Mucosa of stomach (tissue), 1 donor: Measurements from ENCODE around the gene PNPLA7.
"Not testable (repeated sequence)": the region's sequence is repeated elsewhere in the genome, so short reads cannot be mapped to it uniquely, and the experiment has no call there.

Source experiments
- H3K27me3 ChIP-seq: one replicate; pipeline ENCODE4 v1.7.0; 2013; ENCODE audit warnings: mild to moderate bottlenecking, low read length; ENCODE audit not compliant: control insufficient read depth, insufficient read depth
- H3K36me3 ChIP-seq: one replicate; pipeline ENCODE4 v1.7.0; 2013; ENCODE audit warnings: low read length; ENCODE audit not compliant: control insufficient read depth, insufficient read depth
- H3K4me1 ChIP-seq: one replicate; pipeline ENCODE4 v1.7.0; 2013; ENCODE audit warnings: mild to moderate bottlenecking, low read length; ENCODE audit not compliant: control insufficient read depth, insufficient read depth
- H3K4me3 ChIP-seq: one replicate; pipeline ENCODE4 v1.7.0; 2013; ENCODE audit warnings: low read length
- H3K9ac ChIP-seq: one replicate; pipeline ENCODE4 v1.7.0; 2013; ENCODE audit warnings: mild to moderate bottlenecking, low read length, moderate library complexity
- H3K9me3 ChIP-seq: one replicate; pipeline ENCODE4 v1.7.0; 2013; ENCODE audit warnings: mild to moderate bottlenecking, low read length, moderate library complexity; ENCODE audit not compliant: control insufficient read depth
- donor health status: Pancreatic carcinoma.

PNPLA7 gene

DNA sequence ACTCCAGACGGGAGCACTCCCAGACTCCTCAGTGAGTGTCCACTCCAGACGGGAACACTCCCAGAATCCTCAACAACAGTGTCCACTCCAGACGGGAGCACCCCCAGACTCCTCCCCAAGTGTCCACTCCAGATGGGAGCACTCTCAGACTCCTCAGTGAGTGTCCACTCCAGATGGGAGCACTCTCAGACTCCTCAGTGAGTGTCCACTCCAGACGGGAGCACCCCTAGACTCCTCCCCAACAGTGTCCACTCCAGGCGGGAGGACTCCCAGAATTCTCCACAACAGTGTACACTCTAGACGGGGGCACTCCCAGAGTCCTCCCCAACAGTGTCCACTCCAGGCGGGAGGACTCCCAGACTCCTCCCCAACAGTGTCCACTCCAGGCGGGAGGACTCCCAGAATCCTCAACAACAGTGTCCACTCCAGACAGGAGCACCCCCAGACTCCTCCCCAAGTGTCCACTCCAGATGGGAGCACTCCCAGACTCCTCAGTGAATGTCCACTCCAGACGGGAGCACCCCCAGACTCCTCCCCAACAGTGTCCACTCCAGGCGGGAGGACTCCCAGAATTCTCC is 17.2 kb downstream of the PNPLA7 start:
- H3K9me3 ChIP-seq, H3K4me3 ChIP-seq, H3K27me3 ChIP-seq, H3K9ac ChIP-seq, H3K36me3 ChIP-seq: not testable (repeated sequence)
- H3K4me1 ChIP-seq, result peaks cover 12% of the 10 kb centered on the region

DNA sequence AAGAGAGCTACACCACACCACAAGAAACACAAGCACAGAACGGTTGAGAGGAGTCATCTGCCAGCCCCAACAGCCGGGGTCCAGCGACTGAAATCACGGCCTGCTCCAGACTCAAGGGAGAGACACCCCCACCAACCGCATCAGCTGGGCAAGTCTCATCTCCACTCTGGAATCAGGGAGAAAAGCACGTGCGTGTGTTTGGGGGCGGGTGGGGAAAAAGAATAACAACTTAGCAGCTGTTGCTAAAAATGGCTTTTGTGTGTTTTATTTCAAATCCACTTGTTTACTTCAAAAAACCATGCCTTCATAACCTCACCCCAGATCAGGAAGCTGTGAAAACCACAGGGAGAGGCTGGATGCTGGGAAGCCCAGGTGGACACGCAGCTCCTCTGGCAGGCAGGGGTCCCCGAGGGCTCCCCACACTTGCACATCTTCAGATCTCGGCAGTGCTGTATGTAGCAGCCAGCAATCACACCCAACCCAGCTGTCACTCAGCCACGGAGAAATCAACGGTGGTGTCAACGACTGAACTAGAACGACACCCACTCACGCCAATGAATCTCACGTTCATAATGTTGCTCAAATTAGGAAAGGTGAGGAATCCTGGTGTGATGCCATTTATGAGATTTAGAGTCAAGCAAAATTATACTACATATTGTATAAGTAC is 19.0 kb downstream of the PNPLA7 start:
- H3K36me3 ChIP-seq, result no peaks in the 10 kb centered on the region
- H3K9ac ChIP-seq, result no peak overlapping the region
- H3K4me1 ChIP-seq, result peaks cover 12% of the 10 kb centered on the region
- H3K4me3 ChIP-seq, result no peak overlapping the region
- H3K9me3 ChIP-seq, result no peaks in the 10 kb centered on the region
- no peaks in the 10 kb centered on the region for H3K27me3 ChIP-seq

DNA sequence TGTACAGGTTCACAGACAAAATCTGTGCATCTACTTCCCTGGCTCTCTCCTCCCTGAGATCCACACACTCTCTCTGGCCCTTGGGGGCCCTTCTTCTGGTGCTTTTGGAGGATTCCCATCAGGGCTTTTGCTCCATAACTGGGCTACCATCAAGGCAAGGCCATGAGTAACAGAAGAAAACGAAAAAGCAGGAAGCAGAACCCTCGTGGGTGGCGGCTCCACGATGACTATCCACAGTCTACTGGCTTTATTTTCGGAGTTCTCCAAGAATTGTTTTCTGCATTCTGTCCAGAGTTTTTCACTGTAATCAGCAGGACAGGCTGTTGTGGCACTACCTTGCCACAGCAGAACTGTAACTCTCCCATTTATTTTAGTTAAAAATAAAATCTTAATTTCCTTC is 19.9 kb downstream of the PNPLA7 start:
- no peaks in the 10 kb centered on the region for H3K36me3 ChIP-seq

DNA sequence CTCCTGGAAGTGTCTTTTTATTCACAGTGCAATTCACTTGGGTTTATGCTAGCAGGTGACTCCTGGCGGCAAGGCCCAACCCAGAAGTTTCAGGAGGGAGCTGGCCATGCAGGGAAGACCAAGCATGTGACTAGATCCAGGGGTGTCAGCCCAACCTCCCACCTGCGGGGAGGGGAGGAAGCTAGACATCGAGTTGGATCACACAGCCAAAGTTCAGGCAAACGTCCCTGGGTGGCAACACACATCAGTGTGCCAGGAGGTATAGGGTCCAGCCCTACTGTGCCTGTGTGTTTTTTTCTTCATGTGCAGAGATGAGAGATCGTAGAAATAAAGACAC is 25.3 kb downstream of the PNPLA7 start:
- H3K4me1 ChIP-seq, result no peaks in the 10 kb centered on the region
- H3K4me3 ChIP-seq, result no peak overlapping the region
- peaks cover 6% of the 10 kb centered on the region for H3K36me3 ChIP-seq
- H3K27me3 ChIP-seq, result no peaks in the 10 kb centered on the region
- no peak overlapping the region for H3K9ac ChIP-seq
- no peaks in the 10 kb centered on the region for H3K9me3 ChIP-seq

More for the DNA sequence above, 19.9 kb downstream of the PNPLA7 start:
- Histone ChIP-seq H3K4me3 (no peak overlapping the region), H3K9me3 (no peaks in the 10 kb centered on the region), H3K27me3 (no peaks in the 10 kb centered on the region), H3K4me1 (peaks cover 12% of the 10 kb centered on the region), H3K9ac (no peak overlapping the region)

DNA sequence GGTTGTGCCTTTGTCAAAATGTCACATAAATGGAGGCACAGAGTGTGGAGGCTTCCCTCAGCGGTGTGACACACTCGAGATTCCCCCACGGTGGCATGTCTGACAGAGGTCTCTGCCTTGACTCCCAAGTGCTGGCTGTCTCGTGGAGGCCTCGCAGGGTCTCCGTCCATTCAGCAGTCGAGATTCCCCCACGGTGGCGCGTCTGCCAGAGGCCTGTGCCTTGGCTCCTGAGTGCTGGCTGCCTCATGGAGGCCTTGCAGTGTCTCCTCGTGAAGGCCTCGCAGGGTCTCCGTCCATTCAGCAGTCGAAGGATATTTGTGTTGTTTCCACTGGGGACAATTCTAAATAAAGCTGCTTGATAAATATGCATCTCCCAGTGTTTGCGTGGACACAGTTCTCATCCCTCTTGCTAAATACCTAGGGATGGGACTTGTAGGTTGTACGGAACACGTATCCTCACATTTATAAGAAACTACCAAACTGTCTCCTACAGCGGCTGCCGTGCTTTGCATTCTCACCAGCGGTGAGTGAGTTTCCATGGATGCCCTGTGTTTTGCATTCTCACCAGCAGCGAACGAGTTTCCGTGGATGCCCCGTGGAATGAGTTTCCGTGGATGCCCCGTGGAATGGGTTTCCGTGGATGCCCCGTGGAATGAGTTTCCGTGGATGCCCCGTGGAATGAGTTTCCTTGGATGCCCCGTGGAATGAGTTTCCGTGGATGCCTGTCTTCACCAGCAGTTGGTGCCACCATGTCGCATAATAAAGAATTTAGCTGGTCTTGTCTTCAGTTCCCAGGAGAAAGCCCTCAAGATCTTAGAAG is 25.8 kb downstream of the PNPLA7 start:
- Histone ChIP-seq H3K4me3 (no peak overlapping the region), H3K9ac (no peak overlapping the region), H3K27me3 (no peaks in the 10 kb centered on the region), H3K36me3 (peaks cover 6% of the 10 kb centered on the region), H3K4me1 (no peaks in the 10 kb centered on the region), H3K9me3 (no peaks in the 10 kb centered on the region)

DNA sequence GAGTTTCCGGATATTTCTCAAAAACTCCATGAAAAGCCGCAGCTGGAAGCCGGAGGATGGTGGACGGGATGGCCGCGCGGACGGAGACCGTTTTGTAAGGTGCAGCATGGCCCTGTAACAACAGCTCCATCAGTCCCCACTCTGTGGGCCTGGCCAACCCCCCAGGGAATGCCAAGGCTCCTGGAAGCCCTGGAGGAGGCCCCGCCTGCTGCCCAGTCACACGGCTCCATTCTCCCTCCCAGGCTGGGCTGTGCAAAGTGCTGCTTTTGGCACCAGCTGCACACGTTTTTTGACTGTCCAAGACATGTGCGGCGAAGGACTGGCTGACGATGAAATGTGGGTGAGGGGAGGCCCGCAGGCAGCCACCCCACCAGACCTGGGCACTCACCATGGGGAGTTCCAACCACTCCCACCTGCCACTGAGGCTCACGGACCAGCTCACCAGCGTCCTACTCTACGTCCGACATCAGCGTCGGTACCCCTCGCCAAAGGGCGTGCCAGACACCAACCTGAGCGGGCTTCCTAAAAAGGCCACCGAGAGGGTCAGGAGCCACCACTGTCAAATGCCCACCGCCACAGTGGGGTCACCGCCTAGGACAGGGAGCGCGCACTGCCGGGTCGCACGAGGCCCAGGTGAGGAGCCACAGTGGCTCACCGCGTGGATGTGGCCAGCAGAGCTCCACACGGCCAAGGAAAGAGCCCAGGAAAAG is 27.3 kb downstream of the PNPLA7 start:
- no peak overlapping the region for H3K4me3 ChIP-seq
- H3K9ac ChIP-seq, result no peak overlapping the region
- H3K9me3 ChIP-seq, result no peaks in the 10 kb centered on the region
- H3K27me3 ChIP-seq, result no peaks in the 10 kb centered on the region
- H3K36me3 ChIP-seq, result peaks cover 6% of the 10 kb centered on the region
- no peaks in the 10 kb centered on the region for H3K4me1 ChIP-seq

DNA sequence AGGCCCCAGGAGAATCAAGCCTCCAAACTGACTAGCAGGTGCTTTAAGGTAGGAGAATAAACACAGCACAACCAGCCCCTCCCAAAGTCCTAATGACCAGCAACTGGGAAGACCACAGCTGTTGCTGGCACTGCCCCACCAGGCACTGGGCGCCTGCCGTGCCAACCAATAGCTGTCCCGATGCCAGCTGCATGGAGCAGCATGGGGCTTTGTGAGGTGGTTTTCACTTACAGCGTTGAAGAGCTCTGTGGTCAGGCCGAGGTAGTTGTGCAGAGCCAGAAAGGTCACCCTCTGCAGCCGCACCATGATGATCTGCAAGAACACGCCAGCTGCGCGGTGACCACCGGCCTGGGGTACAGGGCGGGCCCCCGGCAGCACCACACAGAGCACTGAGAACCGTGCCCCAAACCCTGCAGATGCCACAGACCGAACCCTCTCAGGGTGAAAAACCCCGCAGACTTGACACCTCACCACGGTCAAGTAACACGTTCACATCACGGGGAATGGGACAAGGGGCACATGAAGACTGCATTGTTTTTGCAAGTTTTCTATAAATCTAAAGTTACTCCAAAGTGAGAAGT is 28.7 kb downstream of the PNPLA7 start:
- Histone ChIP-seq H3K4me1 (no peaks in the 10 kb centered on the region), H3K9ac (no peak overlapping the region), H3K36me3 (peaks cover 6% of the 10 kb centered on the region), H3K4me3 (no peak overlapping the region), H3K27me3 (no peaks in the 10 kb centered on the region), H3K9me3 (no peaks in the 10 kb centered on the region)

DNA sequence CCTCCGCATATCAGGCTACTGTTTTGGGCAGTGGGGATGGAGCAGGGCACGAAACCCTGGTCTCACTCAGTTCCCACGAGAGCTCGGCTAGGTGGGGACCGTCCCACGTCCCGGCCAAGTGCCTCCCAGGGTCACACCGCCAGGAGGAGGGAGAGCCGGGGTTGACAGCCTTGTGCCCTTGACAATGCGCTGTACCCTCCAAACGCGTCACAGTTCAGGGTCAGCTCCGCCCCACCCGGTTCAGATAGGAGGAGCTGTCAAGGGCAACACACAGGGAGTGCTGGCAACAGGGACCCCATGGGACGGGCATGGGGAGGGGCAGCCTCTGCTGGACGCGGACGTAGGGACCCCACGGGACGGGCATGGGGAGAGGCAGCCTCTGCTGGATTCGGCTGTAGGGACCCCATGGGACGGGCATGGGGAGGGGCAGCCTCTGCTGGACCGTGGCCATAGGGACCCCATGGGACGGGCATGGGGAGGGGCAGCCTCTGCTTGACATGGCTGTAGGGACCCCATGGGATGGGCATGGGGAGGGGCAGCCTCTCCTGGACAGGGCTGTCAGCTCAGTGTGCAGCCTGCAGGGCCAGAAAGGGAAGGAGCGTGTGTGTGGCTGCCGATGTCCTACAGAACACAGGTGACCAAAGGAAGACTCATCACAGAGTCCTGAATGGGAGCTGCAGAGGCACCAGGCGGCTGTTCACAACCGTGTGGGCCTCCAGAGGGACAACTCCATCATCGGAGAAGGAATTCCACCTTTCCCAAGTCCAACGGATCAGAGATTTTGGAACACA is 29.4 kb downstream of the PNPLA7 start:
- Histone ChIP-seq H3K4me1 (no peaks in the 10 kb centered on the region), H3K27me3 (no peaks in the 10 kb centered on the region), H3K4me3 (no peak overlapping the region), H3K9ac (no peak overlapping the region), H3K36me3 (peaks cover 6% of the 10 kb centered on the region), H3K9me3 (no peaks in the 10 kb centered on the region)

DNA sequence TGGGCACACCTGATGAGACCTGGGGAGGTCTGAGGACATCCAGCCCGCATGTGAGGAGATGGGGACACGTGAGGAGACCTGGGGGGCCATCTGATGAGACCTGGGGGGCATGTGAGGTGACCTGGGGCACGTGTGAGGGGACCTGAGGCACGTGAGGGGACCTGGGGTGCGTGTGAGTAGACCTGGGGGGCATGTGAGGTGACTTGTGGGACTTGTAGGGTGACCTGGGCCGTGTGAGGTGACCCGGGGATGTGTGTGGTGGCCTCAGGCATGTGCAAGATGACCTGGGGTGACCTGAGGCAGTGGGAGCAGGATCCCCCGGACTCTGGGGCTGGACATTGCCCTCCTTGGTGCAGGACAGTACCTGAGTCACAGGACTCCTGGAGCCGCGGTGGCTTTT is 30.6 kb downstream of the PNPLA7 start:
- Histone ChIP-seq H3K36me3 (peaks cover 6% of the 10 kb centered on the region), H3K4me3 (no peak overlapping the region), H3K4me1 (peaks cover 8% of the 10 kb centered on the region), H3K9me3 (no peaks in the 10 kb centered on the region), H3K27me3 (no peaks in the 10 kb centered on the region), H3K9ac (no peak overlapping the region)

DNA sequence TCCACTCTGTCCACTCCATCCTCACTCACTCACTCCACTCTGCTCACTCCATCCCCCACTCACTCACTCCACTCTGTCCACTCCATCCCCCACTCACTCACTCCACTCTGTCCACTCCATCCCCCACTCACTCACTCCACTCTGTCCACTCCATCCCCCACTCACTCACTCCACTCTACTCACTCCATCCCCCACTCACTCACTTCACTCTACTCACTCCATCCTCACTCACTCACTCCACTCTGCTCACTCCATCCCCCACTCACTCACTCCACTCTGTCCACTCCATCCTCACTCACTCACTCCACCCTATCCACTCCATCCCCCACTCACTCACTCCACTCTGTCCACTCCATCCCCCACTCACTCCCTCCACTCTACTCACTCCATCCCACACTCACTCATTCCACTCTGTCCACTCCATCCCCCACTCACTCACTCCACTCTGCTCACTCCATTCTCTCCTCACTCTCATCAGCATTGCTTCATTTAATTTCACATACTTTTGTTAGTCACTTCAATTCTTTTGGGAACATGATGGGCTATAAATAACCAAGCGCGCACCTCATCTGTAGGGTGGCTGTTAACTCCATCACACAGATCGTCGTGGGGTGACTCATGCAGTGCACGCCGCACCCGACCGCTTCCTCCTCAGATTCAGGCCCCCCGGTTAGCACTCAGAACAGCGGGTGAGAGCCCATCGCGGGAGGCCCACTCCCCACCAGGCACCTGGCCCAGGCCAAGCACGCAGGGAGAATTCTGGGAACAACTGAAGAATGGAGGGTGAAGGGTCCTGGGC is 31.3 kb downstream of the PNPLA7 start:
- H3K36me3 ChIP-seq, H3K4me1 ChIP-seq, H3K4me3 ChIP-seq, H3K9me3 ChIP-seq, H3K27me3 ChIP-seq, H3K9ac ChIP-seq: not testable (repeated sequence)
